HG03196 (cell line): ENCODE data around the gene EXOC4.

Source experiments
- ATAC-seq: cut with Tn5 transposase; IDR thresholded peaks from one replicate; pipeline ENCODE4 v1.9.1; 2021; ENCODE audit not compliant: unreplicated experiment

The EXOC4 gene

DNA sequence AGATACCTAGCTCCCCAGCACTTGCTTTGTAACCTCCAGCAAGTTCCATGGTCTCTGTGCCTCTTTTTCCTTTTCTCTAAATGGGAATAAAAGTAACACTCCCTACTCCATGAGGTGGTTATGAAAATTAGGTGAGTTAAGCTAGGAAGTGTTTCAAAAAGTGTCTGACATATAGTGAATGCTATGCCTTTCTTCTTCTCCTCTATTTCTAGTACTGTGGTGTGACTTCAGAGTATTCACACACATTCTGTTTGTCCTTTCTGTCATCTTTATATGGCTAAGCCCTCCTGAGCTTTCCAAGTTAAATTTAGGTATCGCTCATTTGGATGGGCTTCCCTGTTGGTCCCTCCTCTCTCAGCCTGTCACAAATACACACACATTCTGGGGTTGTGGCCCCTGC is 229.7 kb downstream of the EXOC4 start:
- ATAC-seq, result no peak

DNA sequence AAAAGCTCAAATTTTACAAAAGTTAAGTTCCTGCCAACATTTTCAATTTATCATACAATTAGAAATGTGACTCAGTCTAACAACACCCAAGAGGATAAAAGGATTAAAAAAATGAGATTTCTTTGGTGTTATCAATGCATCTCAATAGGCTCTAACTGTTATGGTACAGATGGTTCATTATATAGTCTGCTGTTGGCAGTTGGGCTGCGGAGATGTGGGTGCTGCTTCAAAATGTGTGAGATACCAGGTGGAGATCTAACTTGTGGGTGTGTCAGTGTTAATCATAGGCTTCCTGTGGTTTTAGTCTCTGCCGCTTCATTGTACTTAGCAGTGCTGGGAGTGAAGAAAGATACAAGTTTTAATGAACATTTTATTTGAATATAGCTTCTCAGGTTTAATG is 231.2 kb downstream of the EXOC4 start:
- no peak for ATAC-seq

DNA sequence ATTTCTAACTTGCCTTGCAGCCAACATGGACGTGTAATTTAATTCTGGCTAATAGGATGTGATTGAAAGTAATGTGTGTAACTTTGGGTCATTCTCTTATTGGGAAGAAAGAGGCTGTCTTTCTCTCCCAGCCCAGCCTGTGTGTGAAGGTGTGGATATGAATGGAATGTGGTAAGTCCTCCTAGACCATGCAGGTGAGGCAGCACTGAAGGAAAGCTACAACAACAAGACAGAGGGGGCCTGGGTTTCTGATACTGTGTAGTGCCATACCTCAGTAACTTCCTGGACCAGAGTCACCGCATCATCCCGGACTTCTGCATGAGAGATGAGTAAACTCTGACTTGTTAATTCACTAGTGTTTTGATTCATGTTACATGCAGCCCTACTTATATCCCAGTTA is 237.0 kb downstream of the EXOC4 start:
- ATAC-seq, result no peak

DNA sequence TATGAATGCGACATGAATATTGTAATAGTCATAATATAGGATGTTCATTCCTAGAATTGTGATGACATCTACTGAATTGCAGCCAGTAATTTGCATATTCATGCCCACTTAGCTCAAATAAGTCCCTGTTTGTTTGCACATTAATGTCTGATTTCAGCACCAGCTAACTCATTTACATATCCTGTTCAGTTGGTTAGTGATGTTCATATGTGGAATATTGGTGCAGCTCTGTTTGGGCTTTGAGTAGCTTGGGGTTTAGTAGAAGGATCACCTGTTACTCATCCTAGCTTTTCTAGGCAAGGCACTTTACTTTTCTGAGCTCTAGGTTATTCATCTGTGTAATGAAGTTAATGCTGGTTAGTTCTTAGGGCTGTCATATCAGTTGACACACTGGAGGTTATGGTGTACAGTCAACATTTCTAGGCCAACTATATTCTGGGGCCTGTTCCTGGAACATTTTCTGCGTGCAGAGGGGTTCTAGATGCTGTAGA is 238.4 kb downstream of the EXOC4 start:
- no peak for ATAC-seq

DNA sequence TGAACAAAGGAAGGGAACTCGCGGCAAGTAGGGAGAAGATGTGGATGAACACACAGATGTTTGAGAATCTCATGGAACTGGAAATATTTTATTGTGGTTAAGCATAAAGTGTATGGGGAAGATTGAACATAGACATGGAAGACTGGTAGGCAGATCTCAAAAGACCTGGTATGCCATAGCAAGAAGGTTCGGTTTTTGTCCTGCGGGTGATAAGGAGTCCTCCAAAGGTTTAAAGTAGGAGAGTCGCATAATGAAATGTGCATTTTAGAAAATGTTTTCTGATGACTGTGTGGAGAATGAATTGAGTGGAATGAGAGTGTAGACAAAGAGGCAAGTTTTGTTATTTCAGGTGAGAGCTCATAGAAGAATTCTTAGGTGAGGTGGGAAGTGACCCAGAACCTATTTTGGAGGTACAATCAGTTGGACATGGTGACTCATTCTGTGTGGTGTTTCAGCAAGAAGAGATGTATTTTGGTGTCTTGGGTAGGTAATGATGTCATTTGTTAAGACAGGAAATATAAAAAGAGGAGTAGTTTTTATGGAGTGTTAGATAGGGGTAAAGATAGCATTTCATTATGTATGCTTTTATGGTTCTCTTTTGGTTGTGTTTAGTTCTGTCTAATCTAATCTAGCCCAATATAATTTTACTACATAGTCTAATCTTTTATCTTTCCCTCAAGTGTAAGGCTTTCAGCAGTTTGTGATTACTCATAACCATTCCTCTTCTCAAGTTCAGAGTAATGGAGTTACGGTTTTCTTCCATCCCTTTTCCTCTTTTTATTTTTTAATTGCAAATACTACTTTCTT is 239.2 kb downstream of the EXOC4 start:
- no peak for ATAC-seq

DNA sequence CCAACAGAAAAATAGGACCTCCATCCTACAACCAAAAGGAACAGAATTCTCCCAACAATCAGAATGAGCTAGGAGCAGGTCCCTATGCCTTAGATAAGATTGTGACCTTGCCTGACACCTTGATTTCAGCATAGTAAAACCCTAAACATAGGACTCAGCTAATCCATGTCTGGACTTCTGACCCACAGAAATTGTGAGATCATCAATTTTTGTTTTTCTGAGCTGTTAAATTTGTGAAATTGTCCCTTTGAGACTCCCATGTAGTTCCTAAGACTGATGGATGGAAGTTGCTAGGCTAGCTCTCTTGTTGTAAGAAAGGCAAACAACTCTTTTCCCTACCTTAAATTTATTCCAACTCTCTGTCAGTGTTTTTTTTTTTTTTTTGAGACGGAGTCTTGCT is 244.2 kb downstream of the EXOC4 start:
- no peak for ATAC-seq

DNA sequence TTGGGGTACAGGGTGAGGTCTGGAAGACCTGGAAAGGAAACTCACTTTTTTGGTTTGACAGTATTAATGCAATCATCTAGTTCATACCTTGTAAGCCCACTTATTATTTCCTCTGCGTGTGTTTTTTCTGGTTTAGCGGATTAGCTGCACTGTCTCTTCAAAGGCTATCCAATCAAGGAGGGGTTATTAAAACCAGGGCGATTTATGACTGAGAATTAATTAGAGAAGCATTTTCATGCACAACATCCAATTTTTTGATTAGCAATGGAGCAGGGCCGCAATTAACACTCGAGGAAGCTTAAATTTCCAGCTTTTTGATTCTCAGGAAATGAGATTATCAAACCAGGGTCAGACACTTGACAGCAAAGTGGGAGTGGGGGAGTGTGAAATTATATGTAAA is 248.9 kb downstream of the EXOC4 start:
- ATAC-seq, result no peak

DNA sequence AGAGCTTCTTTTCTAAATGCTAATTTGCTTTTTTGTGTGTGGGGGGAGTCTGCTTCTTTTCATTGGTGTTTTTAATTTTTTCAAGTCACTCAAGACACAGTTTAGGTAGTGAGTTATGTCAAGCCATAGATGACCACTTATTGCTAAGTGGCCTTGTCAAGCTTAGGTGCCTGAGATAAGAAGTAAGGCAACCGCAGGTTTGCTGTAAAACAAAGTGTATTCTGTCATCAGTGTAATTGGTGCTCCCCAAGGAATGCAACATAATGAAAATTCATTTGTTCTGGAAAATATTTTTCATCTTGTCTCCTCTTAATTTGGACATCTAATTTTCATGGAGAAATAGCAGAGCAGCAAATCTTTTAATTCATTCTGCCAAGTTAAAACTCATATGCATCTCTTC is 249.6 kb downstream of the EXOC4 start:
- ATAC-seq, result no peak

DNA sequence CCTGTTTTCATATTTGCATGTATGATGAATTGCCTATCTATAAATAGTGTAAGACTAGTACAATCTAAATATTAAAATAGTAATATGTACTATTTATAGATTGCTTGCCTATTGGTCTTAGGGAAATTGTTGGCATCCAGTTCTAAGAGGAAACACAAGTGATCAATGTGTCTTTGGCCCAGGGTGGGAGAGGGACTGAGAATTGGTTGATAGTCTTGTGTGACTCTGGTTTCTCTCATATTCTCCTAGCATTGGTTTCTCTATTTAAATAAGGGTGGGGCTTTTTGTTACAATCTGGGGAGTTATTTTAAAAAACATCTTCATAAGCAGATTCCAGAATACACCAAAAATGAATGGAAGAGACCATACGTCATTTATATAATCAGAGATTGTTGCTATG is 250.1 kb downstream of the EXOC4 start:
- ATAC-seq, result no peak

DNA sequence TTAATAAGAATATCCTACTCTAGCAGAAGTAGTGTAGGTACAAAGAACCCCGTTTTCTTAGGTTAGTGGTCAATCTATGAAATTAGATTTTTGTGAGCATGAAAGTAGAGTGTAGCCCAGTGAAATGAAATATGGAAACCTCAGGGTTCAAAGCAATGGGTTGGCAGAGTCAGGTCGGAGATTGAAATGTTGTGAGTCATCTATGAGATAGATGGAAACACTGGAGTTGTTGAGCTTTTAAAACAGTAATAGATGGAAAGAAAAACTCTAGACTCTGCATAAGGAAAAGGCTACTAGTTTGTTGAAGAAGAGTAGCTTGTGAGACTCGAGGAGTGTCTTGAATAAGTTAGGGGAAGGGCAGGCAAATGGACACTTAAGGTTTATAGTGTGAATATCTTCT is 251.9 kb downstream of the EXOC4 start:
- ATAC-seq, result no peak

DNA sequence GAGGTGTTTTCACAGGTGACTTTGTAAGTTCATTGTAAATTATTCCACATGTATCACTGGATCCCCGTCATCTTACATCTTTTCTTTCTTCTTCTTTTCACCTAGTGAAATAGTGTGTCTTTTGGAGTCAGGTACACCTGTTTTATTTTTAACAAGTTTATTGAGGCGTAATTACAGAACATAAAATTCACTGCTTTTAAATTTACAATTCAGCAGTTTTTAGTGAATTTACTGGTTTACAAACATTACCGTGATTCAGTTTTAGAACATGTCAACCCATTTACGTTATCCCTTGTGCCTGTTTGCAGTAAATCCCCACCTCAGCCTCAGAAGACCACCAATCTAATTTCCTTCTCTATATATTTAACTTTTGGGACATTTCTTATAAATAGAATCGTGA is 256.9 kb downstream of the EXOC4 start:
- ATAC-seq, result no peak

DNA sequence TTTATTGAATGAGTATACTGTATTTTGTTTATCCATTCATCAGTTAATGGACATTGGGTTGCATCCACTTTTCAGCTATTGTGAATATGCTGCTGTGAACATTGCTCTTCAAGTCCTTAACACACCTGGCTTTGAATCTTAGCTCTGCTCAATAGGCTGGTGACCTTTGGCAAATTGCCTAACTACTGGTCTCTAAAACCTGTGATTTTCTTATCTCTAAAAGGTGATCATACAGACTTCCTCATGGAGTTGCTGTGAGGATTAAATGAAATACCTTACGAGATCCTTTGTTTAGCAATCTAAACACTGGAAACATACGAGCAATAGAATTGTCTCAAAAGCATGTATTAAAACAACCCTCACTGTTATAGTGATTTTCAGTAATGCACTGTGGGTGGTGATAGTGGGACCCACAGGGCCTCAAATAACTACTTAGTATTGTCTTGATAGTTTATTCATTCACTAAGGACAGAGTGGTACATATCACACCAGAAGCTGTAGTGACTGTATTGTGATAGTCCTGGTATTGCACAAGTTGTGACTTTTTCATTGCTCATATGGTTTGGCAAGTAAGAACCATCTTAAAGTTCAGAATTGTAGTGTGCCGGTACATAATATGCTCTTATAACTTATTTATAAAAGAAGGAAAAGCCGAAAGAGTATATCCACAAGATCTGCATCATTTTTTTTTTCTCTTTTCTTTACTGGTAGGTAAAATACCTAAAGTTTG is 257.6 kb downstream of the EXOC4 start:
- no peak for ATAC-seq

DNA sequence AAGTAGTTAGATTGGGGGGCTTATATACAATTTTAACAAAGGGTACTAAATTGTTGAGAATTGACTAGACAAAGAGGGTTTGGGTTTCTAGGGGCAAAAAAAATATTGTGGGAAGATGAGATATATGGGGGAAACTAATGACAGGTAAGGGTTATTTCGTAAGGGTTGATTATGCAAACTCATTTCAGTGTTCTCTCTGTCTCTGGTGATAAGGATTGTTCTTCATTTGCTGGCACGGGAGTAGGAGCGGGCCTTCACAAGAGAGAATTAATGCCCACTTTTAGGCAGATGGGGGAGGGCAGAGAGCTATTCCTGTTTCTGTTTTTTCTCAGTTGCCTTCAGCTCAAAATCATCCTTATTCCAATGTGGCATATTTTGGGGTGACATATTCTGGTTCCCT is 258.4 kb downstream of the EXOC4 start:
- no peak for ATAC-seq

DNA sequence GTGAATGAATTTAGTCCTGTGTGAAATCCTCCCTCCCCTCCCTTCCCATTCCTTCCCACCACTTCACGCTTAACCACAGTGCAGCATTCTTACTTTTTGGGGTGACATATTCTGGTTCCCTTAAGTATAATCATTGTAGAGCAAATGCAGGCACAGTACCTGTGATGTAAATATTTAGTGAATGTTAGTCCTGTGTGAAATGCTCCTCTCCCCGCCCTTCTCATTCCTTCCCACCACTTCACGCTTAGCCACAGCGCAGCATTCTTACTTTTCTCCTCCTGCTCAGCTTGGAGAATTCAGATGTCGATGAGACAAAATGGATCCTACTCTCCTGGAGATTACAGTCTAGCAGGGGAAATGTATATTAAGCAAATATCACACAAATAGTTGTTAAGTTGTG is 258.8 kb downstream of the EXOC4 start:
- no peak for ATAC-seq

DNA sequence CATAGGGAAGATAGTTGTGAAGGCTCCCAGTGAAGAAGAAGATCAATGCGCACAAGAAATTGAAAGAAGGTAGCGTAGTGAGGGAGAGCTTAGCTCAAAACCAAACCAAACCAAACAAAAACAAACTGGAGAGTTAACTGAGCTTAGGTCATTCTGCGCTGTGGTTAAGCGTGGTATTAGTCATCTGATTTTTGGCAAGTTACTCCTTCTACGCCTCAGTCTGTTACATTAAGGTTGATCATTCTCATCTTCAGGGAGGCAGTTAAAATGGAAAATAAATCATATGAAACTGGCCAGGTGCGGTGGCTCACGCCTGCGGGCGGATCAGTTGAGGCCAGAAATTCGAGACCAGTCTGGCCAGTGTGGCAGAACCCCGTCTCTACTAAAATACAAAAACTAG is 259.7 kb downstream of the EXOC4 start:
- ATAC-seq, result no peak

DNA sequence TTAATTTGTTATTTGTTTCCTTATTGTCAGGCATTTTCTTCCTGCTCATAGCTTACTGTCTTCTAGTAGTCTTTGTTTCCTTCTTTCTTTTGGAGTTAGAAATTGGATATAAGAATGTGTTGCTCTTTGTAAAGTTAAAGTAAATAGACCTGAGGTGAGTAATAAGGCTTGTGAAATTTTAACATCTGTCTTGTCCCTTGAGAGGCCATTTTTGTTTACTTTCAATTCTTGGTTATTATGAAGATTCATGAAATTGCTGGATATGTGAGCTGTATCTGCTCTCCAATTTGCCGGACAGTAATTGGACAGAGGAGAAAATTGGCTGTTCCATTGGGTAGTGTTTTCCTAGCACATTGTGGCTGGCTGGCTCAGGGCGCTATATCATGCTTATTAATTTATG is 260.7 kb downstream of the EXOC4 start:
- no peak for ATAC-seq

DNA sequence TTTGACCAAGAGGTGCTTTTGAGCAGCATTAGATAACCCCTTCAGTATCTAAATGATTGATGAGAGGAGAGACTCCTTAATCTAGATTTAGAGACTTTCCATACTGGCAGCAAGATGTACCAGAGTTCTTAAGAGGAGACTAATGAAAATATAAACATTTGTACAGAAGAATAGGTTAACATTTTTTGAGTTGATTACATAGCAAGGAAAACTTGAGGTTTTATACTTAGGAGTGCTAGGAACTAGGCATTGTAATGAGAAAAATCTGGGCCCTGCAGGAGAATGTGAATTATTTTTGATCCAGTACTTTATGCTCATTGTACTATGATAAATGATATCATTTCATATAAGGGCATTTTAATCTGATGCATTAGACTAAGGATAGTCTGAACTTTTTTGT is 261.7 kb downstream of the EXOC4 start:
- no peak for ATAC-seq

DNA sequence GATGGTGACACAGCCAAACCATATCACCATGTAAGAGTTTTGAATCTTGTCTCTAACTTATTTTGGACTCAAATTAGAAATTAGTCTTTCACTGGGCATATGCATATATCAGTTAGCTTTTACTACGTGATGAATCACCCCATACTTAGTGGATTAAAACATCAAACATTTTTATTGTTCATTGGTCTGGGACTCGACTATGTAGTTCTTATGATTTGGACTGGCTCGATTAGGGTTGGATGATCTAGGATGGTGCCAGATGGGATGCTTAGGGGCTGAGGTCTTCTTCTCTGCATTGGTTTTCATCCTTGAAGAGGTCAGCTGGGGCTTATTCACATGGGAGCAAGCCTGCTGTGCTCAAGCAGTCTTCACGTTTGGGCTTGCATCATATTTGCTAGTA is 264.9 kb downstream of the EXOC4 start:
- no peak for ATAC-seq

DNA sequence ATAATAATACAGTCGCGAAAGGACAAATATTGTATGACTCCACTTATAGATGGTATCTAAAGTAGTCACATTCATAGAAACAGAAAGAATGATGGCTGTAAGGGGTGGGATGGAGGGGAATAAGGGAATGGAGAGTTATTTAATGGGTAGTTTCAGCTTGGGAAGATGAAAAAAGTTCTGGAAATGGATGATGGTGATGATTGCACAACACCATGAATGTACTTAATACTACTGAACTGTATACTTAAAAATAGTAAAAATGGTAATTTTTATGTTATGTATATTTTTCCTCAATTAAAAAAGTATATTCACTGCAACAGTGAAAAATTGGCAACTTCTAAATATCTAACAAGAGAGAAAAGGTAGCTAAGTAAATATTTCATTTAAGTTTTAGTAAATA is 265.8 kb downstream of the EXOC4 start:
- no peak for ATAC-seq

DNA sequence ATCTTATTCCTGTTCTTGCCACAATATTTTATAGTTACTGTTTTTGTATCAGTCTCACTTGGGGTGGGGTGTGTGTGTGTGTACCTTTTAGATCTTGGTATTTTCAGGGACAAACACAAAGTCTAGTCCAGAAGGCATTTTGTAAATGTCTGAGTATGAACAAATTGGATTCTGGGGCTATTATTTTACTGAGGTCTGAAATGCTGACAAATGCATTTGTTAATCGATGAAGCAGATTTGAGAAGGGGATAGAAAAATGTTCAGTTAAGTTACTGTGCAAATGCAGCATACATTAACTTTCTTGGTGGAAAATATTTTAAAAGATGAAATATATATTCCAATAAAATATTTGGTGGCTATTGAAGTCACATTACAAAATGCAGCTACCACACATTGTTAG is 267.4 kb downstream of the EXOC4 start:
- no peak for ATAC-seq

DNA sequence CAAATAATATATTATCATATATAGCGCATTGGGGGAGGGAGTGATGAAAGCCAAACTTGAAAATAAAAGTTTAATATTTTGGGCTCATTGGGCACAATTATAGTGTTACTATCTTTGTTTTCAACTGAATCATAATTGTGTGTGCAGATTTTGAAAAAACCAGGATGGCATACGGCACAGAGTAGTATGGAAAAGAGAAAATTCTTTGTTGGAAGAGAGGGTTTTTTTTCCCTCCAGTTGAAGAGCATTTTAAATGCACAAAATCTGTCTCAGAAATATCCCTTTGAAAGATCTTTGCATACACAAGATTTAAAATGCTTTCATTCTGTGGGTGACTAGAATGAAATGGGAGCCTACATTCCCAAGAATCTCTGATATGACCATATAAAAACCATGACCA is 269.6 kb downstream of the EXOC4 start:
- ATAC-seq, result no peak

DNA sequence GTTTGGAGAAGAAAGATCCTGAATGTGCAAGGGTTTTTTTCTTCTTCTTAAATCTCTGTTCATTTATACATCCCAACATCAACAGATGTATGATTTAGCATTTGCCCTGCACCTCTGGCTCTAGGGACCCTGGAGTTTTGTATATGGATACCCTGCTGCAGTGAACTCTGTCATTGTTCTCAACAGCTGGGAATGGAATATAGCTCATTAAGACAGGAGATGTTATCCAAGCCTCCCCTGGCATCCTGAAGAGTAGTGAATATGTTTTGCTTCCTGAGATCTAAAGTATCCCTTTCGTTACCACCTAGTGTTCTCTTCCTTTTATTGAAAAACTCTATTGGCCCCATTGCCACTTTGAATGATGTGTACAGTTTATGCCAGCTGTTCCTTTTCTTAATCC is 275.9 kb downstream of the EXOC4 start:
- ATAC-seq, result no peak

DNA sequence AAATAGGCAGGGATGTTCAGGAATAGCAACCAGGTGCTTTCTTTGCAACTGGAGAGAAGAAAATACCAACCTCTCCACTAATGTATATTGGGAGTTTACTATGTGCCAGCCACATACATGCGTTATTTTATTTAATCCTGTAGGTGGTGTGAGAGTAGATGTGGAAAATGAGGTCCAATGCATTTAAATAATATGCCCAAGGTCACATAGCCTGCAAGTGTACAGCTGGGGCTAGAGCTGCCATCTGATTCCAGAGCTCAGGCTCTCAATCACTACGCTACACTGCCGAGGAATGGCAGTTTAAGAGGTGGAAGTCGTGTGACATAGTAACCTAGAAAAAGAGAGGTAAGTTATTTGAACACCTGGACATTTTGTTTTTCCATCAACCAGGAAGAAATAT is 277.0 kb downstream of the EXOC4 start:
- no peak for ATAC-seq
